ENCODE measurements around the gene CHRNA7. TPM values are rescaled to one million over a fixed set of nuclear protein-coding genes. Genes with fewer than 3 reads are reported as not detected.

Gene CHRNA7
- total and polyA plus RNA-seq, 2 of the 8 experiments (the other 6 are each of a cell fraction or from before 2014, with no cell fraction given): 7.5 to 11.0 TPM

DNA sequence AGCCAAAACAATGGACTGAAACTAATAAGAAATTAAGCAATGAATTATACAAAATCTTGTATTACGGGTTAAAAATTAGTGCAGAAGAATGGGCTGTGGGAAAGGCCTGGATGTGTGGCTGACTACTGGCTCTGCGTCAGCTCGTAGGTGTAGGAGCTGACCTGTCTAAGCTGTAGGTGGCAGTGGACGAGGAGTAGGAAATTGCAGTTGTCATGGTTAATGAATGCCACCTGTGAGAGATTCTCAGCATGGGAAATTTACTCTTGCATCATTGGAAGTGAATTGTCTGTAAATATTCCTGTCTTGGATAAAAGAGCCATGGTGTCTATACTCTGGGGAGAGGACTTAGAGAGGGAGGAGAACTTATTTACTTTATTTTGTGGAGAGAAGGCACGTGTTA is 23.4 kb downstream of the CHRNA7 start:
- H2BK15ac ChIP-seq (ENCODE audit: low read length): no peak overlapping the region
- H3K4me2 ChIP-seq (ENCODE audit: insufficient read depth in 1 of 2, low read depth in 2 of 2, low read length in 2 of 2): no peak overlapping the region
- H3K23ac ChIP-seq (ENCODE audit: insufficient read length): no peak overlapping the region
- no peak overlapping the region for H3K18ac ChIP-seq (ENCODE audit: extremely low read depth, low read length)
- H2BK20ac ChIP-seq (ENCODE audit: low read length): no peak overlapping the region
- H3K23me2 ChIP-seq (ENCODE audit: low read depth, low read length): no peaks in the 10 kb centered on the region
- FAIRE-seq (no peak), DNase-seq (ENCODE audit: low read depth in 1 of 2, low spot score in 2 of 2) (no peak)
- H2AFZ ChIP-seq (ENCODE audit: low read length): no peak overlapping the region
- H3K79me1 ChIP-seq (ENCODE audit: low read depth, low read length): no peaks in the 10 kb centered on the region
- H4K8ac ChIP-seq (ENCODE audit: extremely low read depth, insufficient read depth, low read length): no peak overlapping the region
- no peak overlapping the region for H2BK5ac ChIP-seq (ENCODE audit: low read depth, low read length)
- H3K9me3 ChIP-seq (ENCODE audit: insufficient read depth in 2 of 2, low read depth in 1 of 2, low read length in 1 of 2): peaks cover 10 to 12% of the 10 kb centered on the region in 2 experiments; a peak in 2 of 4 replicates
- H2AK5ac ChIP-seq (ENCODE audit: low read depth, low read length): no peak overlapping the region
- no peak overlapping the region for H3K4ac ChIP-seq (replicated peaks; ENCODE audit: insufficient read length, low read depth, low read length)
- H3K27ac ChIP-seq (ENCODE audit: low read depth, low read length): no peak overlapping the region
- 55% methylated on average over 5 of the region's 5 CpGs; no CpG with 5 or more reads in 1 of the 2 experiments for WGBS, 2 experiments (ENCODE audit: extremely low coverage in 1 of 2, insufficient coverage in 1 of 2, insufficient read length in 1 of 2, insufficient replicate concordance in 2 of 2, low coverage in 1 of 2, low lambda C conversion rate in 2 of 2, missing lambda C conversion rate in 1 of 2)
- H4K5ac ChIP-seq (ENCODE audit: insufficient read length, low read depth, low read length): no peak overlapping the region
- no peak overlapping the region for H3K14ac ChIP-seq (ENCODE audit: insufficient read length)
- no peaks in the 10 kb centered on the region for H3K79me2 ChIP-seq (ENCODE audit: control insufficient read depth in 1 of 2, insufficient read depth in 2 of 2, low read length in 2 of 2)
- H3K4me3 ChIP-seq (ENCODE audit: extremely low read depth in 1 of 4, insufficient read depth in 2 of 4, low read depth in 3 of 4, low read length in 4 of 4): no peak overlapping the region
- no peaks in the 10 kb centered on the region; a peak in 1 of 8 replicates for H3K36me3 ChIP-seq (ENCODE audit: control insufficient read depth in 2 of 4, insufficient read depth in 4 of 4, low read length in 3 of 4)
- no peak overlapping the region for H3K9ac ChIP-seq (replicated peaks in 1 of 4; ENCODE audit: extremely low read depth in 1 of 4, low read depth in 3 of 4, low read length in 3 of 4)
- no peak overlapping the region for H2BK120ac ChIP-seq (replicated peaks; ENCODE audit: low read depth, low read length)
- CTCF ChIA-PET (ENCODE audit: partially characterized antibody): interaction anchor here (1.0 to 1.2 kb wide), 3 partner anchors 11 to 76 kb away, joined by 3 to 7 read pairs (median 4); no protein-coding TSS in a partner anchor
- no peak overlapping the region for H2BK12ac ChIP-seq (ENCODE audit: low read depth, low read length)
- no peak overlapping the region for H3K56ac ChIP-seq (replicated peaks; ENCODE audit: insufficient read length, low read depth, low read length)
- H3K27me3 ChIP-seq (replicated peaks in 1 of 4; ENCODE audit: control insufficient read depth in 3 of 4, extremely low read depth in 1 of 4, insufficient read depth in 3 of 4, low read length in 3 of 4): no peaks in the 10 kb centered on the region
- POLR2A ChIA-PET (ENCODE audit: partially characterized antibody): no interaction called here
- H3K4me1 ChIP-seq (replicated peaks in 1 of 4; ENCODE audit: control insufficient read depth in 3 of 4, insufficient read depth in 4 of 4, low read length in 3 of 4): peaks cover 0 to 2% (median 0%) of the 10 kb centered on the region in 4 experiments; a peak in 1 of 7 replicates
- H4K91ac ChIP-seq (replicated peaks; ENCODE audit: insufficient read length, low read length): no peak overlapping the region
- TF ChIP-seq E2F6 (IDR thresholded peaks at IDR 0.05): no peak
- TF ChIP-seq ATF2 (IDR thresholded peaks at IDR 0.05; ENCODE audit: low read length): no peak
- H4K20me1 ChIP-seq (replicated peaks in 1 of 2; ENCODE audit: control insufficient read depth in 1 of 2, insufficient read depth in 2 of 2, low read length in 2 of 2): no peaks in the 10 kb centered on the region

All from H1 (cell line).